Adrenal gland (tissue), 5 donors: ENCODE measurements around the gene FBXO24.

Experiments
- CTCF ChIP-seq, 6 experiments: fragments of 450-650 bp in 4 of 6; fragments of 200-600 bp in 2 of 6; sonication (generic) in 1 of 6; IDR thresholded peaks; 1 replicate in 5 of 6; 2 replicates in 1 of 6; pipeline versions ENCODE4 v1.5.1 to v1.8.0; 2016 to 2021; ENCODE audit warnings: antibody characterized with exemption in 6 of 6, mild to moderate bottlenecking in 2 of 6, moderate library complexity in 1 of 6
- POLR2A ChIP-seq, 2 donors: fragments of 450-650 bp; IDR thresholded peaks; one replicate each; pipeline ENCODE4 v1.6.1; 2017; ENCODE audit warnings: antibody characterized with exemption in 2 of 2, mild to moderate bottlenecking in 2 of 2, moderate library complexity in 1 of 2
- donor health status: DM: no; HTN: no; CAD: no.

- TF ChIP-seq POLR2A (IDR thresholded peaks at IDR 0.05) (no peak), CTCF (IDR thresholded peaks at IDR 0.05) (no peak)
These were observed 30.4 kb upstream of the FBXO24 start for GRCh38 chr7:100555701-100556100.
